HepG2 (cell line): Measurements from ENCODE around the gene SPACDR. TPM values are rescaled to one million over a fixed set of nuclear protein-coding genes. Genes with fewer than 3 reads are reported as not detected.

Experiments
- ATAC-seq: fragments of 200-7000 bp; cut with Tn5 transposase; 3 replicates; pipeline ENCODE4 v1.9.1; 2020; ENCODE audit warnings: mild to moderate bottlenecking, moderate library complexity
- BruUV-seq: library from RNA; stranded (reverse); fragments of 400-500 nt; replicated peaks from 2 replicates; lab custom pipeline; 2021; lab: Mats Ljungman, UMichigan
- CTCF ChIA-PET: fragments of 300-600 bp; formaldehyde crosslinking; extraction: SDS; loops from one replicate; lab custom pipeline; 2021; ENCODE audit warnings: low total read pairs, inconsistent platforms, low intra/inter-chr PET ratio; lab: Yijun Ruan, JAX
- POLR2A ChIA-PET: fragments of 350-600 bp; sonication (Branson Sonifier 250); formaldehyde crosslinking; loops from one replicate; lab custom pipeline; 2020; ENCODE audit warnings: antibody characterized with exemption, inconsistent platforms; lab: Yijun Ruan, JAX
- DNase-seq: peaks from one replicate; pipeline ENCODE4 v3.0.0-alpha.2; 2015; ENCODE audit warnings: low spot score
- FAIRE-seq: peaks from 3 replicates; lab custom pipeline; 2011; peaks lifted over from hg19 to GRCh38; lab: Jason Lieb, UNC
- H2AFZ ChIP-seq: one replicate; pipeline ENCODE4 v1.6.1; 2011; ENCODE audit warnings: low read length, inconsistent platforms
- H3K27ac ChIP-seq: fragments of 300-600 bp; 3 replicates; pipeline ENCODE4 v1.8.0; 2011; ENCODE audit warnings: mixed run types, mild to moderate bottlenecking, mixed read lengths, low read length, inconsistent platforms; ENCODE audit not compliant: insufficient read depth; ENCODE audit errors: extremely low read length
- H3K27me3 ChIP-seq, 2 experiments: fragments of 200-600 bp in 1 of 2; 2 replicates in 1 of 2; 3 replicates in 1 of 2; pipeline versions ENCODE4 v1.6.0 to v1.8.0; 2011; ENCODE audit warnings: low read length in 2 of 2, mild to moderate bottlenecking in 2 of 2, moderate library complexity in 2 of 2, inconsistent platforms in 1 of 2; ENCODE audit not compliant: insufficient read depth in 2 of 2, control insufficient read depth in 1 of 2
- H3K36me3 ChIP-seq, 2 experiments: fragments of 200-600 bp in 1 of 2; replicated peaks in 1 of 2; 2 replicates in 1 of 2; 3 replicates in 1 of 2; pipeline versions ENCODE4 v1.5.1 to v1.8.0; 2011; ENCODE audit warnings: low read length in 2 of 2, inconsistent platforms in 1 of 2; ENCODE audit not compliant: insufficient read depth in 2 of 2, control insufficient read depth in 1 of 2
- H3K4me1 ChIP-seq: 2 replicates; pipeline ENCODE4 v1.5.1; 2012; ENCODE audit warnings: low read length, inconsistent platforms; ENCODE audit not compliant: insufficient read depth
- H3K4me2 ChIP-seq: 2 replicates; pipeline ENCODE4 v1.6.0; 2011; ENCODE audit warnings: low read depth, low read length, inconsistent platforms
- H3K4me3 ChIP-seq, 3 experiments: fragments of 200-600 bp in 1 of 3; sonication (generic), shearing (Covaris generic) in 1 of 3; replicated peaks in 1 of 3; 2 replicates each; pipeline ENCODE4 v1.5.1; 2011 to 2016; ENCODE audit warnings: low read length in 3 of 3, inconsistent platforms in 2 of 3, low read depth in 2 of 3, mild to moderate bottlenecking in 2 of 3, control low read depth in 1 of 3, mixed read lengths in 1 of 3; ENCODE audit not compliant: insufficient read depth in 1 of 3
- H3K79me2 ChIP-seq: one replicate; pipeline ENCODE4 v1.6.1; 2011; ENCODE audit warnings: low read length, inconsistent platforms; ENCODE audit not compliant: insufficient read depth
- H3K9ac ChIP-seq: 2 replicates; pipeline ENCODE4 v1.6.0; 2011; ENCODE audit warnings: mild to moderate bottlenecking, low read depth, low read length, inconsistent platforms; ENCODE audit not compliant: insufficient read depth
- H3K9me3 ChIP-seq: 2 replicates; pipeline ENCODE4 v1.5.1; 2012; ENCODE audit warnings: mild to moderate bottlenecking, low read length
- H4K20me1 ChIP-seq: 2 replicates; pipeline ENCODE4 v1.6.0; 2011; ENCODE audit warnings: inconsistent platforms, mild to moderate bottlenecking, low read length, moderate library complexity; ENCODE audit not compliant: insufficient read depth
- HIVEP1 ChIP-seq: sonication (generic); formaldehyde crosslinking; IDR thresholded peaks from 2 replicates; pipeline ENCODE4 v1.4.0; 2020; ENCODE audit warnings: mild to moderate bottlenecking, missing genetic modification reagents
- HNRNPK ChIP-seq: fragments of 200-400 bp; formaldehyde crosslinking; IDR thresholded peaks from 2 replicates; pipeline ENCODE4 v1.6.1; 2018; ENCODE audit warnings: low read length, low read depth, moderate library complexity, mild to moderate bottlenecking; ENCODE audit not compliant: poor library complexity, severe bottlenecking
- PATZ1 ChIP-seq: sonication (generic); formaldehyde crosslinking; IDR thresholded peaks from 2 replicates; pipeline ENCODE4 v1.4.0; 2020; ENCODE audit warnings: missing genetic modification reagents
- PCBP1 ChIP-seq: fragments of 200-400 bp; formaldehyde crosslinking; IDR thresholded peaks from 2 replicates; pipeline ENCODE4 v1.6.1; 2017; ENCODE audit warnings: mild to moderate bottlenecking, low read depth, low read length, borderline replicate concordance
- ZNF20 ChIP-seq: sonication (generic); formaldehyde crosslinking; IDR thresholded peaks from 2 replicates; pipeline ENCODE4 v1.4.0; 2020; ENCODE audit warnings: mild to moderate bottlenecking, moderate library complexity, missing genetic modification reagents
- ZNF326 ChIP-seq: sonication (generic); formaldehyde crosslinking; IDR thresholded peaks from 2 replicates; pipeline ENCODE4 v1.4.0; 2020; ENCODE audit warnings: missing genetic modification reagents, borderline replicate concordance
- ZNF430 ChIP-seq: sonication (generic); formaldehyde crosslinking; IDR thresholded peaks from 2 replicates; pipeline ENCODE4 v1.9.0; 2021; ENCODE audit warnings: mild to moderate bottlenecking, missing genetic modification reagents
- WGBS: methylation state at CpG from one replicate; pipeline ENCODE4 v1.1.6; 2017; ENCODE audit warnings: low lambda C conversion rate; 5-methylcytosine and 5-hydroxymethylcytosine counted together
- in situ Hi-C: cut with HindIII; loops from 2 replicates; pipeline ENCODE4 v1.10.0; 2017; ENCODE audit warnings: low pct_unique_long_range_greater_than_20kb; ENCODE audit not compliant: extremely low pct_ligation_motif_present
- intact Hi-C: fragments of 100-400 bp; cut with micrococcal nuclease; formaldehyde crosslinking; loops from one replicate; pipeline ENCODE4 v1.10.0; 2022; ENCODE audit not compliant: unreplicated experiment
- polyA plus RNA-seq, 8 experiments: library from polyadenylated mRNA; depleted of rRNA in 3 of 8; stranded (reverse) in 7 of 8; unstranded in 1 of 8; fragments of >200 nt; fragmentation: Illumina TruSeq in 4 of 8; extraction: Trizol in 4 of 8; gene quantifications; 2 replicates each; pipeline versions ENCODE4 v1.2.1 to v1.2.3, GENCODE V29; 2011 to 2016; ENCODE audit warnings: low read depth in 4 of 8, missing spikeins in 1 of 8, mixed read lengths in 1 of 8; ENCODE audit not compliant: insufficient read depth in 1 of 8
- total RNA-seq, 5 experiments: library from RNA; depleted of rRNA; stranded (reverse); fragments of >200 nt; fragmentation: Illumina TruSeq; extraction: Trizol; gene quantifications; 2 replicates each; pipeline ENCODE4 v1.2.3, GENCODE V29; 2016; ENCODE audit warnings: low read depth in 1 of 5
- TF ChIP-seq, protein P1 (sequence below): sonication (generic); formaldehyde crosslinking; IDR thresholded peaks from 2 replicates; pipeline ENCODE4 v1.8.0; 2022; ENCODE audit warnings: low read depth, missing genetic modification reagents
- TF ChIP-seq, protein P2 (sequence below): sonication (generic); formaldehyde crosslinking; IDR thresholded peaks from 2 replicates; pipeline ENCODE4 v1.4.0; 2020; ENCODE audit warnings: missing genetic modification reagents

SPACDR gene
- total and polyA plus RNA-seq, 2 of the 13 experiments (the other 11 are each of a cell fraction or from before 2014, with no cell fraction given): 0.41 TPM; not detected in 1

GRCh38 chr7:100483722-100484672, 19.9 kb upstream of the SPACDR start, which contains the start of gene NYAP1:
Gene NYAP1 (plus strand): TSS chr7:100483927. CDS start chr7:100485312, 1,385 bp downstream.
- no peak for FAIRE-seq
- ChIA-PET CTCF (interaction anchor here (0.8 to 3.3 kb wide), 5 partner anchors 10 to 85 kb away, joined by 3 to 32 read pairs (median 8); no protein-coding TSS in a partner anchor), POLR2A (no interaction called here)
- Histone ChIP-seq H3K79me2 (no peaks in the 10 kb centered on the region), H4K20me1 (no peaks in the 10 kb centered on the region), H3K27ac (no peak within 1 kb of the TSS), H2AFZ (no peak within 1 kb of the TSS), H3K4me2 (peak within 1 kb of the TSS; percentile 80), H3K9ac (peak within 1 kb of the TSS; percentile 15; the same call in 1 of the 2 replicates), H3K4me1 (peaks cover 61% of the 10 kb centered on the region), H3K27me3 (peaks cover 2 to 44% of the 10 kb centered on the region in 2 experiments; a peak in 3 of 5 replicates), H3K36me3 (no peaks in the 10 kb centered on the region), H3K9me3 (no peaks in the 10 kb centered on the region), H3K4me3 (peak within 1 kb of the TSS; percentile 46 to 79 (median 65))
- 18% methylated on average over 28 of the region's 45 CpGs for WGBS
- no TSS peak for BruUV-seq
- TF ChIP-seq ZNF326: no peak
- peak; percentile 73 for TF ChIP-seq HNRNPK
- no peak for TF ChIP-seq ZNF430 (CRISPR knock-in tag)
- TF ChIP-seq, protein P1, sequence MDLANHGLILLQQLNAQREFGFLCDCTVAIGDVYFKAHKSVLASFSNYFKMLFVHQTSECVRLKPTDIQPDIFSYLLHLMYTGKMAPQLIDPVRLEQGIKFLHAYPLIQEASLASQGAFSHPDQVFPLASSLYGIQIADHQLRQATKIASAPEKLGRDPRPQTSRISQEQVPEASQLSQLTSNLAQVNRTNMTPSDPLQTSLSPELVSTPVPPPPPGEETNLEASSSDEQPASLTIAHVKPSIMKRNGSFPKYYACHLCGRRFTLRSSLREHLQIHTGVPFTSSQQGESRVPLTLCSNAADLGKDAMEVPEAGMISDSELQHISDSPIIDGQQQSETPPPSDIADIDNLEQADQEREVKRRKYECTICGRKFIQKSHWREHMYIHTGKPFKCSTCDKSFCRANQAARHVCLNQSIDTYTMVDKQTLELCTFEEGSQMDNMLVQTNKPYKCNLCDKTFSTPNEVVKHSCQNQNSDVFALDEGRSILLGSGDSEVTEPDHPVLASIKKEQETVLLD: 0 out of 2 replicates have a peak, but pooled peaks have one; percentile 3
- no peak for TF ChIP-seq ZNF20
- no peak for TF ChIP-seq HIVEP1 (CRISPR knock-in tag)
- TF ChIP-seq, protein P2, sequence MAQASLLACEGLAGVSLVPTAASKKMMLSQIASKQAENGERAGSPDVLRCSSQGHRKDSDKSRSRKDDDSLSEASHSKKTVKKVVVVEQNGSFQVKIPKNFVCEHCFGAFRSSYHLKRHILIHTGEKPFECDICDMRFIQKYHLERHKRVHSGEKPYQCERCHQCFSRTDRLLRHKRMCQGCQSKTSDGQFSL (CRISPR knock-in tag): 0 out of 2 replicates have a peak, but pooled peaks have one; percentile 40
- TF ChIP-seq PCBP1: peak; percentile 66; the same call in 1 of the 2 replicates
- TF ChIP-seq PATZ1 (CRISPR knock-in tag): peak; percentile 51; the same call in 1 of the 2 replicates
- no peak for DNase-seq
- in situ Hi-C loops (no loop called here), intact Hi-C loops (loop anchor here (1.0 to 5.0 kb wide), 2 partner anchors 15 to 698 kb away; partner anchors contain the start of gene NAT16)
- peak; percentile 13 for ATAC-seq
